HCT116 (cell line): ENCODE results near the gene ATF7. TPM values are rescaled to one million over a fixed set of nuclear protein-coding genes. Genes with fewer than 3 reads are reported as not detected.

Experiments
- ATAC-seq: fragments of 200-7000 bp; cut with Tn5 transposase; 2 replicates; pipeline ENCODE4 v1.9.1; 2020; ENCODE audit warnings: mild to moderate bottlenecking, moderate library complexity
- BruUV-seq: library from RNA; stranded (reverse); fragments of 400-500 nt; replicated peaks from 2 replicates; lab custom pipeline; 2021; lab: Mats Ljungman, UMichigan
- CTCF ChIA-PET: fragments of 300-600 bp; sonication (Branson Sonifier 250); formaldehyde crosslinking; loops from one replicate; lab custom pipeline; 2021; ENCODE audit warnings: antibody characterized with exemption; lab: Charles Lee
- POLR2A ChIA-PET: fragments of 300-600, 350-600 bp; sonication (Branson Sonifier 250); formaldehyde crosslinking; loops from one replicate; lab custom pipeline; 2021; ENCODE audit warnings: antibody characterized with exemption; lab: Charles Lee
- RAD21 ChIA-PET, 2 experiments: fragments of 300-600 bp; sonication (Branson Sonifier 250); formaldehyde crosslinking; loops; one replicate each; lab custom pipeline; 2023; ENCODE audit warnings: low total read pairs in 2 of 2; ENCODE audit not compliant: uncharacterized antibody in 2 of 2, unreplicated experiment in 2 of 2, low non-redundant PET in 1 of 2; lab: Charles Lee
- DNase-seq: peaks from one replicate; pipeline ENCODE4 v3.0.0-alpha.2; 2010; ENCODE audit warnings: low read depth, low spot score
- H2AFZ ChIP-seq: fragments of 200-600 bp; shearing (Covaris generic), sonication (generic); 2 replicates; pipeline ENCODE4 v1.6.1; 2017; ENCODE audit warnings: low read depth, mixed run types, mixed read lengths, antibody characterized with exemption, low read length; ENCODE audit not compliant: poor library complexity, severe bottlenecking
- H3K27ac ChIP-seq: 2 replicates; pipeline ENCODE4 v1.5.1; 2012; ENCODE audit warnings: low read depth, low read length
- H3K27me3 ChIP-seq: fragments of 200-600 bp; sonication (generic); 2 replicates; pipeline ENCODE4 v1.6.1; 2016; ENCODE audit warnings: mixed run types, low read length, mixed read lengths; ENCODE audit not compliant: insufficient read depth
- H3K36me3 ChIP-seq, 2 experiments: fragments of 200-500 bp in 1 of 2; fragments of 200-600 bp in 1 of 2; sonication (Bioruptor generic) in 1 of 2; sonication (generic) in 1 of 2; 2 replicates each; pipeline versions ENCODE4 v1.5.1 to v1.6.1; 2014 to 2016; ENCODE audit warnings: low read length in 2 of 2, inconsistent platforms in 1 of 2, mixed read lengths in 1 of 2, mixed run types in 1 of 2; ENCODE audit not compliant: insufficient read depth in 2 of 2, control insufficient read depth in 1 of 2
- H3K4me1 ChIP-seq, 2 experiments: fragments of 200-600 bp in 1 of 2; sonication (generic) in 1 of 2; 2 replicates each; pipeline versions ENCODE4 v1.5.1 to v1.6.1; 2012 to 2017; ENCODE audit warnings: low read length in 2 of 2, inconsistent platforms in 1 of 2, mild to moderate bottlenecking in 1 of 2, mixed read lengths in 1 of 2, mixed run types in 1 of 2, moderate library complexity in 1 of 2; ENCODE audit not compliant: insufficient read depth in 2 of 2, control insufficient read depth in 1 of 2
- H3K4me2 ChIP-seq: fragments of 200-600 bp; sonication (generic); 2 replicates; pipeline ENCODE4 v1.6.1; 2017; ENCODE audit warnings: mixed run types, low read length, mixed read lengths
- H3K4me3 ChIP-seq, 2 experiments: fragments of 200-600 bp in 1 of 2; sonication (generic) in 1 of 2; replicated peaks in 1 of 2; 2 replicates each; pipeline ENCODE4 v1.5.1; 2011 to 2016; ENCODE audit warnings: low read length in 2 of 2, control low read depth in 1 of 2, low read depth in 1 of 2, mild to moderate bottlenecking in 1 of 2, mixed read lengths in 1 of 2, mixed run types in 1 of 2
- H3K79me2 ChIP-seq: fragments of 200-600 bp; sonication (generic); 2 replicates; pipeline ENCODE4 v1.6.1; 2017; ENCODE audit warnings: mild to moderate bottlenecking, mixed run types, low read length, moderate library complexity, mixed read lengths; ENCODE audit not compliant: insufficient read depth
- H3K9ac ChIP-seq: fragments of 200-600 bp; sonication (generic); 2 replicates; pipeline ENCODE4 v1.6.1; 2016; ENCODE audit warnings: low read length, mixed read lengths
- H3K9me2 ChIP-seq: fragments of 200-600 bp; sonication (generic), shearing (Covaris generic); 2 replicates; pipeline ENCODE4 v1.6.1; 2017; ENCODE audit warnings: mixed run types, mild to moderate bottlenecking, moderate library complexity; ENCODE audit not compliant: insufficient read depth
- H3K9me3 ChIP-seq, 2 experiments: fragments of 200-500 bp in 1 of 2; fragments of 200-600 bp in 1 of 2; sonication (Bioruptor generic) in 1 of 2; sonication (generic) in 1 of 2; 2 replicates each; pipeline ENCODE4 v1.6.1; 2014 to 2017; ENCODE audit warnings: low read length in 2 of 2, mixed read lengths in 2 of 2, inconsistent platforms in 1 of 2, low read depth in 1 of 2, mild to moderate bottlenecking in 1 of 2, mixed run types in 1 of 2, moderate library complexity in 1 of 2; ENCODE audit not compliant: control insufficient read depth in 1 of 2, insufficient read depth in 1 of 2
- H4K20me1 ChIP-seq: fragments of 200-600 bp; sonication (generic), shearing (Covaris generic); 2 replicates; pipeline ENCODE4 v1.6.1; 2017; ENCODE audit warnings: mixed run types, mild to moderate bottlenecking, moderate library complexity; ENCODE audit not compliant: insufficient read depth
- ATF3 ChIP-seq: IDR thresholded peaks from 2 replicates; pipeline ENCODE4 v1.6.1; 2012
- CEBPB ChIP-seq: IDR thresholded peaks from 2 replicates; pipeline ENCODE4 v1.6.1; 2012; ENCODE audit warnings: low read depth
- CTCF ChIP-seq, 3 experiments: fragments of 200-600 bp in 1 of 3; sonication (generic) in 1 of 3; IDR thresholded peaks in 2 of 3; conservative IDR thresholded peaks in 1 of 3; 2 replicates each; pipeline ENCODE4 v1.5.1; 2012 to 2017; ENCODE audit warnings: low read depth in 2 of 3, low read length in 2 of 3, antibody characterized with exemption in 1 of 3, borderline replicate concordance in 1 of 3, control low read depth in 1 of 3, mild to moderate bottlenecking in 1 of 3, mixed read lengths in 1 of 3, mixed run types in 1 of 3, moderate library complexity in 1 of 3; ENCODE audit not compliant: insufficient read depth in 1 of 3
- EGR1 ChIP-seq: IDR thresholded peaks from 2 replicates; pipeline ENCODE4 v1.6.1; 2012; ENCODE audit warnings: low read depth
- POLR2AphosphoS5 ChIP-seq: IDR thresholded peaks from 2 replicates; pipeline ENCODE4 v1.6.1; 2011; ENCODE audit warnings: mild to moderate bottlenecking, low read depth, low read length, moderate library complexity
- RAD21 ChIP-seq: IDR thresholded peaks from 2 replicates; pipeline ENCODE4 v1.6.1; 2012; ENCODE audit warnings: low read depth, mild to moderate bottlenecking
- REST ChIP-seq: IDR thresholded peaks from 2 replicates; pipeline ENCODE4 v1.6.1; 2012; ENCODE audit warnings: low read depth
- SIN3A ChIP-seq: IDR thresholded peaks from 2 replicates; pipeline ENCODE4 v1.6.1; 2012; ENCODE audit warnings: low read depth
- SP1 ChIP-seq: IDR thresholded peaks from 2 replicates; pipeline ENCODE4 v1.6.1; 2012; ENCODE audit warnings: low read depth
- SRF ChIP-seq: IDR thresholded peaks from 2 replicates; pipeline ENCODE4 v1.6.1; 2012; ENCODE audit warnings: low read depth
- TCF7L2 ChIP-seq: IDR thresholded peaks from 2 replicates; pipeline ENCODE4 v1.7.0; 2011; ENCODE audit warnings: borderline replicate concordance, inconsistent platforms; ENCODE audit not compliant: insufficient read depth, insufficient read length; ENCODE audit errors: extremely low read depth
- intact Hi-C: fragments of 100-400 bp; cut with micrococcal nuclease; formaldehyde crosslinking; loops from 2 replicates; pipeline ENCODE4 v1.10.0; 2022
- total RNA-seq: library from RNA; stranded (reverse); gene quantifications from one replicate; pipeline ENCODE4 v1.2.1, GENCODE V29; 2021; ENCODE audit not compliant: unreplicated experiment

Gene ATF7
- total RNA-seq, 1 experiment from 2014 or later: 24.0 TPM

- no peaks in the 10 kb centered on the region for H3K9me3 ChIP-seq
- POLR2A ChIA-PET: no interaction called here
- no peak for TF ChIP-seq POLR2AphosphoS5
- no peak for TF ChIP-seq SP1
- TF ChIP-seq SRF: no peak
- TF ChIP-seq ATF3: no peak
- TF ChIP-seq CTCF (IDR thresholded peaks at IDR 0.05 in 2 of 3, conservative IDR thresholded peaks at IDR 0.05 in 1 of 3; ENCODE audit: borderline replicate concordance in 1 of 3, insufficient read depth in 1 of 3, low read depth in 2 of 3, low read length in 2 of 3): no peak
- TF ChIP-seq SIN3A: no peak
- TF ChIP-seq TCF7L2: no peak
- TF ChIP-seq RAD21: no peak
- TF ChIP-seq REST: no peak
- no peak for TF ChIP-seq CEBPB
- TF ChIP-seq EGR1: no peak
- intact Hi-C loops: no loop called here
- RAD21 ChIA-PET: no interaction called here
- no peak overlapping the region for H3K9ac ChIP-seq
- no peaks in the 10 kb centered on the region for H3K9me2 ChIP-seq
- H3K27me3 ChIP-seq: no peaks in the 10 kb centered on the region
- BruUV-seq: no TSS peak
- H2AFZ ChIP-seq: no peak overlapping the region
- DNase-seq (no peak), ATAC-seq (no peak)
- H3K4me1 ChIP-seq: no peaks in the 10 kb centered on the region
- H3K4me2 ChIP-seq: no peak overlapping the region
- H3K27ac ChIP-seq: no peak overlapping the region
- H3K4me3 ChIP-seq: no peak overlapping the region
- no peaks in the 10 kb centered on the region for H4K20me1 ChIP-seq
- CTCF ChIA-PET: no interaction called here
- no peaks in the 10 kb centered on the region for H3K36me3 ChIP-seq
- H3K79me2 ChIP-seq: no peaks in the 10 kb centered on the region
These were observed 29.2 kb downstream of the ATF7 start for GRCh38 chr12:53596920-53597363.
